Neural cell (in vitro differentiated cells): ENCODE data around the gene CLIC6. TPM values are rescaled to one million over a fixed set of nuclear protein-coding genes. Genes with fewer than 3 reads are reported as not detected.

Experiments used
- H2AFZ ChIP-seq: fragments of 200-600, 300-800 bp; sonication (generic), shearing (Covaris generic); 2 replicates; pipeline ENCODE4 v1.6.0; 2014; ENCODE audit warnings: low read depth, mild to moderate bottlenecking, antibody characterized with exemption, low read length, moderate library complexity
- H3F3A ChIP-seq: fragments of 200-600 bp; shearing (Covaris generic); 2 replicates; pipeline ENCODE4 v1.6.1; 2016; ENCODE audit warnings: mild to moderate bottlenecking, moderate library complexity, mixed read lengths, antibody characterized with exemption, low read length; ENCODE audit not compliant: insufficient read depth, poor library complexity, severe bottlenecking
- H3K27ac ChIP-seq: fragments of 200-600, 300-800 bp; sonication (generic), shearing (Covaris generic); 2 replicates; pipeline ENCODE4 v1.5.1; 2014; ENCODE audit warnings: mild to moderate bottlenecking, low read length, moderate library complexity
- H3K27me3 ChIP-seq: fragments of 300-800, 200-600 bp; sonication (generic), shearing (Covaris generic); 2 replicates; pipeline ENCODE4 v1.6.0; 2014; ENCODE audit warnings: mild to moderate bottlenecking, low read depth, low read length, moderate library complexity; ENCODE audit not compliant: insufficient read depth
- H3K36me3 ChIP-seq: fragments of 300-800, 200-600 bp; sonication (generic), shearing (Covaris generic); 2 replicates; pipeline ENCODE4 v1.5.1; 2014; ENCODE audit warnings: mild to moderate bottlenecking, antibody characterized with exemption, low read length, moderate library complexity; ENCODE audit not compliant: insufficient read depth
- H3K4me2 ChIP-seq: fragments of 300-800, 200-600 bp; sonication (generic), shearing (Covaris generic); 2 replicates; pipeline ENCODE4 v1.6.0; 2014; ENCODE audit warnings: mild to moderate bottlenecking, low read length
- H3K4me3 ChIP-seq: fragments of 300-800, 200-600 bp; sonication (generic), shearing (Covaris generic); 2 replicates; pipeline ENCODE4 v1.5.1; 2014; ENCODE audit warnings: mild to moderate bottlenecking, low read length, moderate library complexity
- H3K79me2 ChIP-seq: fragments of 200-600 bp; shearing (Covaris generic); replicated peaks from 2 replicates; pipeline ENCODE4 v1.6.0; 2014; ENCODE audit warnings: mild to moderate bottlenecking, low read length, moderate library complexity; ENCODE audit not compliant: insufficient read depth
- H3K9ac ChIP-seq: fragments of 300-800, 200-600 bp; sonication (generic), shearing (Covaris generic); 2 replicates; pipeline ENCODE4 v1.6.1; 2016; ENCODE audit warnings: mild to moderate bottlenecking, low read length, mixed read lengths
- H3K9me2 ChIP-seq: fragments of 200-600 bp; shearing (Covaris generic); 2 replicates; pipeline ENCODE4 v1.6.1; 2016; ENCODE audit warnings: mild to moderate bottlenecking, low read length, mixed read lengths; ENCODE audit not compliant: insufficient read depth
- H3K9me3 ChIP-seq: fragments of 200-600, 300-800 bp; sonication (generic), shearing (Covaris generic); 2 replicates; pipeline ENCODE4 v1.6.1; 2016; ENCODE audit warnings: mild to moderate bottlenecking, mixed run types, low read length, moderate library complexity, mixed read lengths
- H4K20me1 ChIP-seq: fragments of 200-600 bp; shearing (Covaris generic); 2 replicates; pipeline ENCODE4 v1.6.1; 2016; ENCODE audit warnings: mild to moderate bottlenecking, mixed run types; ENCODE audit not compliant: insufficient read depth
- EP300 ChIP-seq: fragments of 450-650 bp; conservative IDR thresholded peaks from 2 replicates; pipeline ENCODE4 v1.6.1; 2014; ENCODE audit warnings: antibody characterized with exemption, mild to moderate bottlenecking, moderate library complexity; ENCODE audit not compliant: poor library complexity, severe bottlenecking
- EZH2 ChIP-seq: fragments of 200-600, 300-800 bp; shearing (Covaris generic), sonication (generic); IDR thresholded peaks from 2 replicates; pipeline ENCODE4 v1.6.1; 2014; ENCODE audit warnings: antibody characterized with exemption, low read length, borderline replicate concordance, mild to moderate bottlenecking; ENCODE audit not compliant: insufficient read depth, poor library complexity, severe bottlenecking
- MXI1 ChIP-seq: fragments of 450-650 bp; conservative IDR thresholded peaks from 2 replicates; pipeline ENCODE4 v1.6.1; 2014; ENCODE audit warnings: antibody characterized with exemption, mild to moderate bottlenecking; ENCODE audit not compliant: poor library complexity, severe bottlenecking
- POLR2AphosphoS5 ChIP-seq: IDR thresholded peaks from 2 replicates; pipeline ENCODE4 v1.6.1; 2012
- RAD21 ChIP-seq: fragments of 450-650 bp; conservative IDR thresholded peaks from 2 replicates; pipeline ENCODE4 v1.6.1; 2014; ENCODE audit warnings: antibody characterized with exemption, mild to moderate bottlenecking, moderate library complexity
- REST ChIP-seq: IDR thresholded peaks from 2 replicates; pipeline ENCODE4 v1.6.1; 2012; ENCODE audit warnings: borderline replicate concordance
- SMC3 ChIP-seq: fragments of 450-650 bp; conservative IDR thresholded peaks from 2 replicates; pipeline ENCODE4 v1.6.1; 2014; ENCODE audit warnings: antibody characterized with exemption, mild to moderate bottlenecking, moderate library complexity; ENCODE audit not compliant: poor library complexity
- TAF1 ChIP-seq: IDR thresholded peaks from 2 replicates; pipeline ENCODE4 v1.6.1; 2012; ENCODE audit warnings: low read depth
- polyA plus RNA-seq: library from polyadenylated mRNA; depleted of rRNA; stranded (reverse); fragments of >200 nt; gene quantifications from 2 replicates; pipeline ENCODE4 v1.2.3, GENCODE V29; 2014
- TF ChIP-seq, protein P1 (sequence below): fragments of 450-650 bp; IDR thresholded peaks from 2 replicates; pipeline ENCODE4 v1.5.1; 2014; ENCODE audit warnings: antibody characterized with exemption, mild to moderate bottlenecking, moderate library complexity; ENCODE audit not compliant: poor library complexity, severe bottlenecking

CLIC6 gene
- polyA plus RNA-seq, 1 donor from 2014 or later, result 0.32 TPM

- Histone ChIP-seq H3K9me3 (no peaks in the 10 kb centered on the region), H3F3A (no peaks in the 10 kb centered on the region), H2AFZ (no peak overlapping the region), H3K27me3 (no peaks in the 10 kb centered on the region), H3K4me2 (no peak overlapping the region), H3K4me3 (no peak overlapping the region), H3K36me3 (no peaks in the 10 kb centered on the region), H3K79me2 (no peaks in the 10 kb centered on the region), H3K9me2 (no peaks in the 10 kb centered on the region), H3K27ac (no peak overlapping the region), H3K9ac (no peak overlapping the region), H4K20me1 (no peaks in the 10 kb centered on the region)
- no peak for TF ChIP-seq MXI1
- no peak for TF ChIP-seq REST
- TF ChIP-seq SMC3, result no peak
- no peak for TF ChIP-seq EP300
These were observed 47.1 kb upstream of the CLIC6 start for GRCh38 chr21:34621434-34622350.

DNA sequence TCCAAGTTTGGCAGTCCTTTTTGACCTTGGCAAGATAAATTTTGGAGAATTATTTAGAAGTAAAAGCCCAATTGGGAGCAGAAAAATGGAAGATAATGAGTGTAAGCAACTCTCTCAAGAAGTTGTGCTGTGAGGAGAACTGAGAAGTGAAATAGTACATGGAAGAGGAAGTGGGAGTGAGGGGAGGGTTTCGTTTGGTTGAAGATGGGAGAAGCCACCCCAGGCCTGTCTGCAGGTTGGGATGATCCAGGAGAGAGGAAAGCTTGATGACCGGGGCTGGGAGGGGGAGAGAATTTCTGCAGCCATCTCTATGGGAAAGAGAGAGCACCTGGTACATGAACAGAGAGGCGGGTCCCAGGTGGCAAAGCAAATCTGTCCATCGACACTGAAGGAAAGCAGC lies 45.3 kb upstream of the CLIC6 start:
- no peak overlapping the region for H3K4me2 ChIP-seq
- no peaks in the 10 kb centered on the region for H3K27me3 ChIP-seq
- H3K27ac ChIP-seq, result no peak overlapping the region
- H3K79me2 ChIP-seq, result no peaks in the 10 kb centered on the region
- TF ChIP-seq EZH2 (no peak), RAD21 (no peak), SMC3 (no peak), REST (no peak), EP300 (no peak), TAF1 (no peak), MXI1 (no peak), POLR2AphosphoS5 (no peak)
- TF ChIP-seq, protein P1, sequence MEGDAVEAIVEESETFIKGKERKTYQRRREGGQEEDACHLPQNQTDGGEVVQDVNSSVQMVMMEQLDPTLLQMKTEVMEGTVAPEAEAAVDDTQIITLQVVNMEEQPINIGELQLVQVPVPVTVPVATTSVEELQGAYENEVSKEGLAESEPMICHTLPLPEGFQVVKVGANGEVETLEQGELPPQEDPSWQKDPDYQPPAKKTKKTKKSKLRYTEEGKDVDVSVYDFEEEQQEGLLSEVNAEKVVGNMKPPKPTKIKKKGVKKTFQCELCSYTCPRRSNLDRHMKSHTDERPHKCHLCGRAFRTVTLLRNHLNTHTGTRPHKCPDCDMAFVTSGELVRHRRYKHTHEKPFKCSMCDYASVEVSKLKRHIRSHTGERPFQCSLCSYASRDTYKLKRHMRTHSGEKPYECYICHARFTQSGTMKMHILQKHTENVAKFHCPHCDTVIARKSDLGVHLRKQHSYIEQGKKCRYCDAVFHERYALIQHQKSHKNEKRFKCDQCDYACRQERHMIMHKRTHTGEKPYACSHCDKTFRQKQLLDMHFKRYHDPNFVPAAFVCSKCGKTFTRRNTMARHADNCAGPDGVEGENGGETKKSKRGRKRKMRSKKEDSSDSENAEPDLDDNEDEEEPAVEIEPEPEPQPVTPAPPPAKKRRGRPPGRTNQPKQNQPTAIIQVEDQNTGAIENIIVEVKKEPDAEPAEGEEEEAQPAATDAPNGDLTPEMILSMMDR, result no peak
- no peak overlapping the region for H3K9ac ChIP-seq
- no peaks in the 10 kb centered on the region for H3F3A ChIP-seq
- no peak overlapping the region for H2AFZ ChIP-seq
- H3K9me3 ChIP-seq, result no peaks in the 10 kb centered on the region
- H3K36me3 ChIP-seq, result no peaks in the 10 kb centered on the region
- no peaks in the 10 kb centered on the region for H4K20me1 ChIP-seq
- no peak overlapping the region for H3K4me3 ChIP-seq
- no peaks in the 10 kb centered on the region for H3K9me2 ChIP-seq
